ENCODE results near the gene SNRNP48.

SNRNP48 gene

DNA sequence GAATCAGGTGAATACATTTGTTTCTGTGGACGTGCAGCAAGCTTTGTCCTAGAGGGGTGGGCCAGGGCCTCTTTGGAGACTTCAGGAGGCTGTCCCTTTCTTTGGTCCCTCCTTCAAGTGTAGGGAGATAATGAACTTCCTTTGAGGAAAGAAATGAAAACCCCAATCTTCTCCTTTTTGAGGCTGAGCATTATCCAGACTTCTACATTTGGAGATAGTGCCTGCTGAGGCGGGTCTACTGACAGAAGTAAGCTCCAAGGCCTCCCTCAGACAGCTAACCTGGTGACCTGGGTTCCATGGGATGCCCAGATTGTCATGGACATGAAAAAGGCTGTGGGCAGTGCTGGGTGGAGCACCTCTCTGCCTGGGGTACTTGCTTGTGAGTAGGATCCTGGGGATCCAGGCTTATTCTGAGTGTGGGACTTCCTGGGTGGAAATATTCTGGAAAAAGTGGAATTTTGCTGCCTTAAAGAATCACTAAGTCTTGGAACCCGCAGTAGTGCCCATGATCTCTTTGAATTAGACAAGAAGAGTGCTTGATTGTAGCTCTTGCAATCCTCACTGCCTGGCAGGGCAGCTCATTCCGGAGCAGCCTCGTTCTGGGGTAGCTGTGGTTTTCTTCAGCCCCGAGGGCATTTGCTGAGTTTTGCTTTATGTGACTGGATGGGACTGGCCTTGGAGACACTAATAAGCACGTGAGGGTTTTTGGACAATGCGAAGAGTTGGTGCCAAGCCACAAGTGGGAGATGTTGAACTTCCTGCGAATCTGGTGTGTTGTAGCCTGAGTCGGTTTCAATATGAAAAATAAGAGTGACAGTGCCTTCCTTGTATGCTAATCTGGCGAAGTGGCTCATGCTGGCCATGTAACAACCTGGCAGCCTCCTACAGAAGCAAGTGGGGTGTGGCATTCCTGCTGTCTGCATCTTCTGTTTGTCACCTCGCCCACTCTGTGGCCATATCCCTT is 28.1 kb downstream of the SNRNP48 start:
- Histone ChIP-seq H3K27me3 (peaks cover 26% of the 10 kb centered on the region), H3K4me1 (no peaks in the 10 kb centered on the region), H3K4me3 (ENCODE audit: low read depth, low read length) (no peak overlapping the region), H3K36me3 (no peaks in the 10 kb centered on the region), H3K9me3 (no peaks in the 10 kb centered on the region)
- DNase-seq, result no peak
- no peak for TF ChIP-seq CTCF (IDR thresholded peaks at IDR 0.05; ENCODE audit: low read depth, low read length)

DNA sequence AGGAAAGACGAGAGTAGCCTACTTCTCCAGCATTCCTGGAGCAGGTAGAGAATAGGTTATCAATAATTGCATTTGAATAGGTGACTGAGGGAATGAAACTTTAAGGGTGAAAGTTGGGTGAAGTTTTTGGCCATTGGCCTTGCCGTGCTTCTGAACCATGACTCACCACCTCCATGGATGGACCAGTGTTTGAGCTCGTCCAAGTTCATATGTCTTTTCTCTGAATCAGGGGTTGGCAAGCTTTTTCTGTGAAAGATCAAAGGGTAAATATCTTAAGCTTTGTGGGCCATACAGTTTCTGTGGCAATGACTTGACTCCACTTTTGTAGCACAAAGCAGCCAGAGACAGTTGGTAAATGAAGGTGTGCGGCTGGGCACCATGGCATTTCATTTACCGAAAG is 31.8 kb downstream of the SNRNP48 start:
- Histone ChIP-seq H3K4me1 (no peaks in the 10 kb centered on the region), H3K4me3 (ENCODE audit: low read depth, low read length) (no peak overlapping the region), H3K36me3 (no peaks in the 10 kb centered on the region), H3K27me3 (peaks cover 24% of the 10 kb centered on the region), H3K9me3 (no peaks in the 10 kb centered on the region)
- no peak for DNase-seq
- no peak for TF ChIP-seq CTCF (IDR thresholded peaks at IDR 0.05; ENCODE audit: low read depth, low read length)

GRCh38 chr6:7624796-7625710 is 35.1 kb downstream of the SNRNP48 start:
- peaks cover 6% of the 10 kb centered on the region; the same call in 1 of the 2 replicates for H3K27me3 ChIP-seq
- no peaks in the 10 kb centered on the region for H3K4me1 ChIP-seq
- no peak overlapping the region for H3K4me3 ChIP-seq (ENCODE audit: low read depth, low read length)
- no peak for TF ChIP-seq CTCF (IDR thresholded peaks at IDR 0.05; ENCODE audit: low read depth, low read length)
- DNase-seq, result no peak
- H3K9me3 ChIP-seq, result no peaks in the 10 kb centered on the region
- no peaks in the 10 kb centered on the region for H3K36me3 ChIP-seq

DNA sequence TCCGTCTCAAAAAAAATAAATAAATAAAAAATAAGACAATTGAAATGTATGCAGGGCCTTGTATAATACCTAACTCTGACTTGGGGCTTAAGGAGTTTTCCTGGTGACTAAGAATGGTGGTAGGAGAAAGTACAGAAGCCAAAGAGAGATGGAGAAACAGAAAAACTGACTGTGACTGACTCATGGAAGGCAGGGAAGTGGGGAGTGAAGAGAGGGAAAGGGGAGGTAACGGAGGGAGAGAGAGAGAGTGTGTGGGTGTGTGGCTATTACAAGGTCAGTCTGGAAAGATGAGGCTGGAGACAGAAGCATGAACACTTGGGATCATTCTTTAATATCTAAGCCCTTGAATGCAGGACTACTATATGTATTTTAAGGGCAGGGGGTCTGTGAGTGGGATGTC is 38.5 kb downstream of the SNRNP48 start:
- no peaks in the 10 kb centered on the region for H3K4me1 ChIP-seq
- no peaks in the 10 kb centered on the region for H3K36me3 ChIP-seq
- H3K9me3 ChIP-seq, result no peaks in the 10 kb centered on the region
- H3K27me3 ChIP-seq, result peaks cover 3% of the 10 kb centered on the region
- H3K4me3 ChIP-seq (ENCODE audit: low read depth, low read length), result no peak overlapping the region
- TF ChIP-seq CTCF (IDR thresholded peaks at IDR 0.05; ENCODE audit: low read depth, low read length), result no peak
- no peak for DNase-seq

- no peak for DNase-seq
Observed at GRCh38 chr6:7628909-7629308, 38.9 kb downstream of the SNRNP48 start.

More at GRCh38 chr6:7628909-7629308, 38.9 kb downstream of the SNRNP48 start:
- no peaks in the 10 kb centered on the region for H3K36me3 ChIP-seq
- TF ChIP-seq CTCF (IDR thresholded peaks at IDR 0.05; ENCODE audit: low read depth, low read length), result no peak
- H3K27me3 ChIP-seq, result peaks cover 3% of the 10 kb centered on the region
- H3K4me3 ChIP-seq (ENCODE audit: low read depth, low read length), result no peak overlapping the region
- no peaks in the 10 kb centered on the region for H3K9me3 ChIP-seq
- H3K4me1 ChIP-seq, result no peaks in the 10 kb centered on the region

All from BE2C (cell line).